Right lung (tissue), 10 donors: ENCODE results near the gene GPR4. TPM values are rescaled to one million over a fixed set of nuclear protein-coding genes. Genes with fewer than 3 reads are reported as not detected.

ENCODE experiments used
- DNase-seq, 2 donors: peaks; one replicate each; pipeline ENCODE4 v3.0.0-alpha.2; 2013
- long read RNA-seq, 8 donors: transcript quantifications; one replicate each; lab custom pipeline, GENCODE V29; 2026
- polyA plus RNA-seq, 5 donors: library from polyadenylated mRNA; unstranded; fragments of 120-200 nt; gene quantifications; one replicate each; pipeline versions ENCODE4 v1.2.1 to v1.2.3, GENCODE V29; 2013; ENCODE audit warnings: inconsistent platforms in 1 of 5, low replicate concordance in 1 of 5; ENCODE audit not compliant: insufficient read length in 5 of 5, insufficient read depth in 1 of 5

The GPR4 gene
- polyA plus RNA-seq: 1 to 10 TPM; 2.5 to 5.3 (median 3.7) TPM
- long read RNA-seq, donor 1, partial matches to known transcripts: 0 of 3 reads
- long read RNA-seq, donor 1, other reads (novel, unspliced or antisense): 0 of 3 reads
- long read RNA-seq, donor 2: 0 reads
- long read RNA-seq, donor 3: 0 reads
- long read RNA-seq, donor 4: 0 reads
- long read RNA-seq, donor 5, transcript GPR4-201 (2 exons, 3,048 nt): major isoform, 5 of 5 reads
- long read RNA-seq, donor 5, partial matches to known transcripts: 0 of 5 reads
- long read RNA-seq, donor 5, other reads (novel, unspliced or antisense): 0 of 5 reads
- long read RNA-seq, donor 6, partial matches to known transcripts: 0 of 2 reads
- long read RNA-seq, donor 6, other reads (novel, unspliced or antisense): 0 of 2 reads
- long read RNA-seq, donor 7, partial matches to known transcripts: 0 of 1 reads
- long read RNA-seq, donor 7, other reads (novel, unspliced or antisense): 0 of 1 reads
- long read RNA-seq, donor 8: 0 reads

DNA sequence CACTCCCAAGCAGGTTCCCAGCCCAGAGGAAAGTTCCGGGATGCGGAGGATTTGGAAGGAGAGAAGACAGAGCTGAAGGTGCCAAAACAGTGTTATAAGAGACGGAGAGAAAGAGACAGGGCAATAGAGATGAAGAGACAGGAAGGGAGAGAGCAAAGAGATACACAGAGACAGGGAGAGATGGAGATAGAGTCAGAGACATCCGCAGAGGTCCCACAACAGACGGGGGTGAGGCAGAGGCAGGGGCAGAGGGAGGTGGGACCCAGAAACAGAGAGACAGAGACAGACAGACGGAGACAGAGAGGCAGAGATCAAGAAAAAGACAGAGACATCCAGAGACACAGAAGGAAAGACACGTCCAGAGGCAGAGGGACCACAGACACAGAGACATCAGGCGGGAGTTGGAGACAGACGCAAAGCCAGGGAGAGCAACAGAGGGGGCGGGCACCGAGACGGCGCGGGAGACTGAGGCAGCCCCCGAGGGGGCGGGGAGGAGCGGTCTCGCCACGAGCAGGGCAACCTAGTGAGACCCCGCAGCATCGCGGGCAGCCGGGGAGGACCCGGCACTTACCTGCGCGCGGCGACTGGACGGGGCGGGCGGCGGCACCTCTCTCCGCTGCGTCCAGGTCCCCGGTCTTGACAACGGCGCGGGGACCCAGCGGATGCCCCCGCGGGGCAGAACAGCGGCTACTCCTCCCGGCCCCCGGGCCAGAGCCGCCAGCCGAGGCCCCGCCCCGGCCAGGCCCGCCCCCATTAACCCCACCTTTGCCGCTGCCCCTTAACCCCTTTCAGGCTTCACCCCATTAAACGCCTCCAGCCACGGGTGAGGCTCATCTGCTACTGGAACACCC lies at the start of gene GPR4:
TSS of gene GPR4 (minus strand) at position 689 of the 851 bp plus-strand sequence. CDS start 10,346 bp downstream, outside the sequence.
- DNase-seq: no peak

DNA sequence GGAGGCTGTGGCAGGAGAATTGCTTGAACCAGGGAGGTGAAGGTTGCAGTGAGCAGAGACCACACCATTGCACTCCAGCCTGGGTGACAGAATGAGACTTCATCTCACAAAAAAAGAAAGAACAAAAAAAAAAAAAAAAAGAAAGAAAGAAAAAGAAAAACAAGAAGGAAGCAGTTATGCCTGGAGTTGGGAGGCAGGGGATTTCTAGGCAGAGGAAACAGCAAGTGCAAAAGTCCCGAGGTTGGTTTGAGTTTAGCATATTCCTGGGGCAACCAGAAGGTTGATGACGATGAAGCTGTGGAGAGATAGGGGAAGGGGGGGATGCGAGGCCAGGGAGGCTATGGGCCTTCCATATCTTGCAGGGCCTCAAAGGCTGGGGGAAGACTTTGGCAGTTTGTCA lies 48.7 kb upstream of the GPR4 start:
- no peak for DNase-seq

DNA sequence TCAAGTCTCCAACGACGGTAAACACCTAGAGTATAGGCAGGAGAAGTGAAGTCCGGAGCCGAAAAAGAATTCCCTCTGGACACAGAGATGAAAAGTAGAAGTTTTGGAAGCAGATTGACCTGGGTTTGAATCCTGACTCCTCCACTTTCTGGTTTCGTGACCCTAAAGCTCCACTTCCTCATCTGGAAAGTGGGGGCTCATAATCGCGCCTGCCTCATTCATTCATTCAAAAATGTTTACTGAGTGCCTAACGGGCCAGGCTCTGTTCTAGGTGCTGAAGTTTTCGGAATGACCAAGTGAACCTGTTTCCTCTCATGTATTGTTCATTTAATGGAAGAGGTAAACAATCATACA lies 44.3 kb upstream of the GPR4 start:
- no peak for DNase-seq

DNA sequence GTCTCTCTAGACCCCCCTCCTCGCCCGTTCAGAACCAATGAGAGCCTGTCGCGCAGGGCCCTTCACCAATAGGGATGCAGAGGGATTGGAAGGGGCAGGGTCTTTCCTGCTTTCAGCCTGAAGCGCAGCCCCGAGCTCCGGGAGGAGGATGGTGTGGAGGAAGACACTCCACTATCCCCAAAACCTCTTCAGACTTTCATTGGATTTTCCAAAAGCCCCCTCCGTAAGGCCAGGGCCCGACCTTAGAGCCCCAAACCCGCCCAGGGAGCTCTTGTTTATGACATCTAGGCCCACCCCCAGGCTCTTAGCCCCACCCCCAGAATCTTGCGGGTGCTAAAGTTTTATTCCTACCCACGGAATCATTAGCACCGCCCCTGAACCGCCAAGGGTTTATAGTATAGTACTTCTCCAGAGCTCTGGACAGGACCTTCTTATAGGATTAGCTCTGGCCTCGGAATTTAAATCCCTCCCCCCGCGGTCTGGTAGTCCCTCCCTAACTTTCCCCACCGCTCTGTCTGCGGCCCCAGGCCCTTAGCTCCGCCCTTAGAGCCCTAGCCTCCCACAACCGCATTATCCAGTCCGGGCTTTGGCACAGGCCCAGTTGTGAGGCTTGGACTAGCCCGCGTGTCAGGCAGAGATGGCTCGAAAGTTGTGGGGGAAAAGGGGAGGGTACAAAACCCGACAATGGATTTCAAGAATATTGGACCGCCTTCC lies 43.8 kb upstream of the GPR4 start:
- peak in 1 of 2 donors; percentile 66 for DNase-seq

DNA sequence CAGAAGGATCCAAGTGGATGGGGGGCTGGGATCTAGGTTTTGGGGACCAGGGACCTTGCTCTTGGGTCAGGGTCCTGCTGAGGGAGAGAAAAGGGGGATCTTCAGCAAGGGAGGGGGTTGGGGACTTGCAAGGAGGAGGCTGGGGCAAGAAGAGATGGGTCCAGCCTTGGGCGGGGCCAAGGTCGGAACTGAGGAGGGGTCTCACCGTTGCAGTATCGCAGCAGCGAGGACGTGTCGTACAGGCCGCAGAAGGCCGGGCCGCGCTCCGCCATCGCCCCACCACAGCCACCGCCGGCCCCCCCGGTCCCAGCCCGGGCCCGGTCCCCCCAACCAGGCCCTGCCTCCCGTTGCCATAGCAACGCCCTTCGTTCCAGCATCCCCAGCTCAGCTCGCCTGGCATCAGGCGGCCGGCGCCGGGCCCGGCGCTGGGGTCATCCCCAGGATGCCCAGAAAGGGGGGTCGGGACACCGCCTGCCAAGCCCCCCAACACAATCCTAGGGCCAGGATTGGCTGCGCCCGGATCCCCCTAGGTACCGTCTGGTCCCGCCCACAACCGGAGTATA lies 43.1 kb upstream of the GPR4 start:
- DNase-seq: no peak

DNA sequence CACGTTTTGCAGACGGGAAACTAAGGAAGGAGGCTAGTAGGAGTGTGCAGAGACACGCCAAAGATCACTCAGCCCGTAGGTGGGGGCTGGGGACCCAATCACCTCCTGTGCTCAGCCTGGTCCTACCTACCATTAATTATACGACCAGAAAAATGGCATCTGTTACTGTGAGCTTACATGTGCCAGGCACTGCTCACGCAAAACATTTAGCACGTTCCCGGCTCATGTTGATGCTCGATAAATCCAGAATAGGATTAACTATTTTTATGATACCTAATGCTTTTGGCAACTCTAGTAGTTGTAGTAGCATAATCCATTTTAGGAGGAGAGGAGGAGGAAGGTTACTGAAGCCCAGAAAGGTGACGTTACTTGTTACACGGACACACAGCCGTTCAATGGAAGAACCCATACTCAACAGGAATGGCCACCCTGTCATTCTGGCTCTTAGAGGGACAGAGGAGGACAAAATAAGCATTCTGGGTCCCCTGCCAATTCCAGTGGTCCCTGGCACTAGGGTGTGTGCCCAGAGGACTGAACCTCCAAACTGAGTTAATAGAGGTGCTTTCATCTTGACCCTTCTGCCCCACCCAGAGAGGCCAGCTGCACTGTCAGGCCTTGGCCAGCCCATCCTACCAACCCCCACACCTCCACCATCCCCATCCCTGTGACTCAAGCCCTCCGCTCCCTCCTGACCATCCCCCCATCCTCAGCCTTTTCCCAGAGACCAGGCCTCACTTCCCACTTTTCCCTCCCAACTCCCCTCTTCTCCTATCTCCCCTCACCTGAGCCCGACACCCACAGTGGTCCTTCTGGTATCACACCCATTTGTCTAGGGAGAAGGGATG lies 42.1 kb upstream of the GPR4 start:
- no peak for DNase-seq

DNA sequence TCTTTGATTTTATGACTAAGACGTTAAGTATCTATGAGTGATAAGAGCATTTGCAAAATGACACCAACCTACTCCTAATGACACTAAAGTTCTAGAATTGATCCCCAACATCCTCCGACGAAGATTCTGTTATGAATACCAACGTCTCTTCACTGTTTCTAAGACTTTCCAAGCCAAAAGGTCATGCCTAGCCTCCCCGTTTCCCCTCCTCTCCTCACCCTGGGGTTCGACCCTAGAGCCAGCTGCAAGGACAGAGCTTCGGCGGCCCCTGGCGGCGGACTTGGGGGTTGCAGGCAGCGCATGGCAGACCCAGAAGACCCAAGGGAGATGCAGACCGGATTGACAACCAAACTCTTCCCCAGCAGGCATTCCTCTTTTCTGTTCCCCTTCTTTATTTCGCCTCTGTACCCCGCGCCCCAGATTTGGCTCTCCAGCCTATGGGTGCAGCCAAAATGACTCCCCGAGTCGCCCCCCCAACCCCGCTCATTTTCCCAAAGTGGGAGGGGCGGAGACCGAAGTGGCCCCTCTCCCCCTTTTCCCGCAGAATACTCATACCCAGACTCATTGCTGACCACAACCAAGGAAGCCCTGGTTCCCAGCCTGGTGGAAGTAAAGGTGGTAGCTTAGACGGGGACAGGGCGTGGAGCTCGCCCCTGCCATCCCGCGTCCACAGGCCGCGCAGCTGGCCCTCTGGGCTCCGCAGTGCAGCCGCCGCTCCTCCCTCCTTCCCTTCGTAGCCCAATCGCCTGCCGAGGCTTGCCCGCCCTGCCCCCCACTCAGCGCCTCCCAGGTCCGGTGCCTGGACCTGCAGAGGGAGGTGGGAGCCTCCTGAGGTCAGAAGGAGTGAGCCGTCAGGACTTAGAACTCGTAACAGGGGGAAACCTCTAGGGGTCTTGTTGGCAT lies 41.3 kb upstream of the GPR4 start:
- peak; percentile 64 to 80 for DNase-seq

DNA sequence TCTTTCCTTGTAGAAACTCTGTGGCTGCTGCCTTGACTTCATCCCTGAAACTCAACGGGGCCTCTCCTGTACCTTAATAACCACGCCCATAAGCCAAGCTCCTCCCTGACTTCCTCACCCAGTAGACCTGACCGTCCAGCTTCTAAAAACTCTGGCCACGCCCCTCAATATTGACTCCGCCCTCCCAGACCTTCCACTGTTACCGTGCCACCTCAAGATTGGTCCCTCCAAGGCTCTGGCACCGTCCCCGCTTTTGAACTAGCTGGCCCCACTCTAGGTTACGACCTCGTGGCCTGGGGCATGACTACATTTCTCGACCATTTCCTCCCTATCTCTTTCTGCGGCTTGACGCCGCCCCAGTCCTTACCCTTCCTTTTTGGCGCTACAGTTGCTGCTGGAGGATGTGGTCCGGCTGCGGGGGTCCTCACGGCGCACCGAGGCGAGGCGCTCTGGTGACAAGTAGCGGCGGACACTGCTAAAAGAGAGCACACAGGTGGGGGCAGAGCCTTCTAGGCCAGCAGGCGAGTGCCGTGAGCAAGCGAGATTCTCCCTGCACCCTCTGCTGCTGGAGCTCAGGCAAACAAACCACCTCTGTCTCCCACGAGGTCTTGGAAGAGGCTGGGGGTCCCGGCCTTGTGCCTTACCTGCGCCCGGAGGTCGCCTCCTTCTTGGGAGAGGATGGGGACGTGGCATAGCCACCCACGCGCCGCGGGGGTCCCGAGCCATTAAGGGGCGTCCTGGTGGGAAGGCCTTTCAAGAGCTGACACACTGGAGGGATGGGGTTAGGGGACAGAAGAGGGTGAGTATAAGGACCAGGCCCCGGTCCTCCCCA lies 39.5 kb upstream of the GPR4 start:
- peak; percentile 52 to 55 for DNase-seq

DNA sequence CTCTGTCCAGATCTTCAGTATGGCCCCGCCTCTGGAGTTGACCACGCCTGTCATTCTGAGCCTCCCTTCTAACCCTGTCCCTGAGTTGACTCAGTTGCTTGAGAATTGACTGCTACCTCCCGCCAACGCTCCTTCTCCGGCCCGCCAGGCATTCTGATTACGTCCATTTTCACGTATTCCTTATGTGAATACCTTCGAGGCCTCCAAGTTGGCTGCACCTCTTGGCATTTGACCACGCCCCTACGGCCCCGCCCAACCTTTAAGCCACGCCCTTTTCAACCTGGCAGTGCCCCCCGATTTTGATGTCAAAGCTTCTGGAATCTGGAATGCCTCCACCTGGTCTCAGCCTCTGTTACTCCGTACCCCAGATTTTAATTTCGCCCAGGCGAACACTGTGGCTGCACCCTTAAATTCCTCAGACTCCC lies 38.8 kb upstream of the GPR4 start:
- DNase-seq: no peak

DNA sequence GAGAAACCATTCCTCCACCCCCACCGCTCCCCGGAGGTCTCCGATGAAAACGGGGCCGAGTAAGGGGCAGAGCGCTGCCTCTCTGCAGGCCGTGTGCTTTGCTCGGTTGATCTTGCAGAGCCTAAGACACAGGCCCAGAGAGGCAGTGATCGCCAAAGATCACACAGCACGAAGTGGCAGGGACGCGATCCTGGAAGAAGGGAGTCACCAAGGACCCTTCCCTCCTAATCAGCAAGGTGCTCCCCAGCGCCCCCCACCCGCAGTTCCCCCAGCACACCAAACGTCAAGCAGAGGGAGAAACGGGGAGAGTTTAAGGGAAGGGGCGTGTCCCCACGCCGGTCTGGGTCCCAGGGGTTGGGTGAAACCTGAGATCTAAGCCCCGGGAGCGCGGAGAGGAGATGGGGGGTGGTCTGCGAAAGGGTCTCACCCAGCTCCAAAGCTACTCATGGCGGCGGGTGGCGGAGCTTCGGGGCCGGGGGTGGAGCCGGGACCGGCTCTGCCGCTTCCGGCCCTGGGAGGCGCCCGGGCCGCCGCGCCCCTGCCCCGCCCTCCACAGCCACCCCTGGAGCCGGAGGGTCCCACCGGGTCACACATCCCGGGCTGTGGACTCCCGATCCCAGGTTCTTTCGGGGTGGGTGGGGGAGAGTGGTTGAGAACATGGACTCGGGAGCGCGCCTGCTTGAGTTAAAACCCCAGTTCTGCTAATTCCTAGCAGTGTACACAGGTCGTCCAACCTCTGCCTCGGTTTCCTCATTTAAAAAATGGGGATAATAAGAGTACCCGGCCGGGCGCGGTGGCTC lies 37.1 kb upstream of the GPR4 start, which contains the start of gene EML2:
TSS of gene EML2 (minus strand) at position 468 of the 800 bp plus-strand sequence. CDS start at position 447, 21 bp downstream.
- DNase-seq: peak; percentile 40 to 57

DNA sequence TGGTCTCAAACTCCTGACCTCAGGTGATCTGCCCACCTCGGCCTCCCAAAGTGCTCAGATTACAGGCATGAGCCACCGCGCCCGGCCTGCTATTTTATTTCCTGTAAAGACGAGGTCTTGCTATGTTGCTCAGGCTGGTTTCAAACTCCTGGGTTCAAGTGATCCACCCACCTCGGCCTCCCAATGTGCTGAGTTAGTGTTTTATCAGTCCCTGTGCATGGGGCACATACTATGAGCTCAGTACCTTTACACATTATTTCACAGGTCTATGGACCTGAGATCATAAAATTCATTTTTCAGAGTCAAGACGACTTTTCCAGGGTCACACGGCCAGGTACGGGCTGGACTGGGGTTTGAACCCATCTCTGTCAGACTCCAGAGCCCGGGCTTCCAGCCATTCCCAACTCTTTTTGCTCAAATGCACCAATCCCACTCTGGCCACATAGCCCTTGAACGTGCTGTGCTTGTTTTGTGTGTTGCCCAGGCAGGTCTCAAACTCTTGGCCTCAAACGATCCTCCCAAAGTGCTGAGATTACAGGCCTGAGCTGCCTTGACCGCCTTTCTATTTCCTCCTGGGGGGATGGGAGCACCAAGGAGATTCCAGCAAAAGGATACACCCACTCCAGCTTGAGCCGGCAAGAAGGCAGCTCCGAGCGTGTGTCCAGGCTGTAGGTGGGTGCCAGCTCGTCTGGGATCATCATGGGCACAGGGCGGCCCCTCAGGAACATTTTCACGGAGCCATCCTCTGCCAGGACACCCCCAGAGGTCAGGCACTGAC lies 36.1 kb upstream of the GPR4 start:
- DNase-seq: no peak

DNA sequence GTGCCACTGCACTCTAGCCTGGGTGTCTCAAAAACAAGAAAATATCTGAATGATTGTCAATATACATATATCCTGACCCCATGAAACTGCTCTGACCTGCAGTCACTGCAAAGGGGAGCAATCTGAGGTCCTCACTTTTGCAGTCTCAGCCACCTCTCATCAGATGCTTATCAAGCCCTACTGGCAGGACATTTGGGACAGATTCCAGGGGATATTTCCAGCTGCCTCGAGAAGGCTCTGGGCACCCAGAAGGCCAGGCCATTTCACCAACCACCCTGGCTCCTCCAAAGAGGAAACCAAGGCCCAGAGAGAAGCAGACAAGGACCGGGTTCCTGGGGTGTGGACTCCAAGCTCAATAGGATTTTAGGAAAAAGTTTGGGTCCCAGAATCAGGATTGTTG lies 34.9 kb upstream of the GPR4 start:
- DNase-seq: no peak

DNA sequence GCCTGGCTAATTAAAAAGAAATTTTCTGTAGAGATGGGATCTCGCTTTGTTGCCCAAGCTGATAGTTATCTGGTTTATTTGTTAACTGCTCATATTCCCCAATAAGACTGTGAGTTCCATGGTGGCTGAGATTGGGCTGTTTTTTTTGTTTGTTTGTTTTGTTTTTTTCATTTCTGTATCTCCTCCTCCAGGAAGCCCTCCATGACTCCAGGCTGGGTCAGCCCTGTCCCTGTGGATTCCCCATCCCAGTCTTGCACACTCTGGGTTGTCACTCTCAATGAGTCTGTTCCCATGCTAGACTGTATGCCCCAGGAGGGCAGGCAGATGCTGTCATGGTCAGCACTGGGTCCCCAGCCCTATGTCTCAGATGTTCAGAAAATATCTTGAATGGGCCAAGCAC lies 34.3 kb upstream of the GPR4 start:
- no peak for DNase-seq

DNA sequence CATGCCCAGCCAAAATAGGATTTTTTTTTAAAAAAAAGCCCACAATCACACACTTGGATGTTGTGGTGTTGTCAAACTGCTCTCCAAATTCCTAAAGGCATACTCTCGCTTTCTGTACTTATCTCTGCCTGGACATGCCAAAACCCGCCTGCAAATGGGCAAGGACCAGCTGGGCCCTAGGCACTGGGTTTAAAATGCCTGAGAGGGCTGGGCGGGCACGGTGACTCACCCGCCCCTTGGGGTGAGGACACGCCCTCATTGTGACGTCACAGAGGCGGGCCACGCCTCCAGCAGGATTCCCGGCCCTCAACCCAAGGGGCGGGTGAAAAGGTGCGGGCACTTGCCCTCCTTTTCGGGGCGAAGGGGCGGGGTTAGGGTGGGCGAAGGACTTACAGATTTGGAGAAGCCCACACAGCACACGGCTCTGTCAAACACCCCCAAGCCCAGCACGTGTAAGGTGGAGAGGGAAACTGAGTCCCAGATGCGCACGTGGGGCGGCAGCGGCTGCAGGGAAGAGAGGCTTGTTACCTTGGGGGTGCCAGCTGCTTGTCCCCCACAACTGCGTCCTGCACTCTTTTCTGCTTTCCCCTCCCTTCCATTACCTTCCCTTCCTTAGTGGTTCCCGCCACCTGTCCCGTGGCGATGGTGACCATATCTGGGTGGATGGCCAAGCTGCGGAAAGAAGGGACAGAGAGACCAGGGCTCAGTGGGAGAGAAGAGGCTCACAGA lies 30.6 kb upstream of the GPR4 start:
- DNase-seq: peak; percentile 43 to 51

DNA sequence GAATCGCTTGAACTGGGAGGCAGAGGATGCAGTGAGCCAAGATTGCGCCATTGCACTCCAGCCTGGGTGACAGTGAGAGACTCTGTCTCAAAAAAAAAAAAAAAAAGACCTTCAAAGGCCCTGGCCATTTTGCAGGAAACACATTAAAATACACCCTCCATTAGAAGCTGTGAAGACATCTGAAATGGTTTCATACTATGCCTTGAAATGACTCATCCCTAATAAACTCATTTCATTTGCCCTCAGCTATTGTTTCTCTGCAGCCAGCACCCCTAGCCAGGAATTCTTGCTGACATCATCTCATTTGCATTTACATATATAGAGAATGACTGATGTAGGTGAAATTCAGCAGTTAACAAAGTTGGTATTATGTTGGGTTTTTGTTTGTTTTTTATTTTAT lies 28.5 kb upstream of the GPR4 start:
- no peak for DNase-seq

DNA sequence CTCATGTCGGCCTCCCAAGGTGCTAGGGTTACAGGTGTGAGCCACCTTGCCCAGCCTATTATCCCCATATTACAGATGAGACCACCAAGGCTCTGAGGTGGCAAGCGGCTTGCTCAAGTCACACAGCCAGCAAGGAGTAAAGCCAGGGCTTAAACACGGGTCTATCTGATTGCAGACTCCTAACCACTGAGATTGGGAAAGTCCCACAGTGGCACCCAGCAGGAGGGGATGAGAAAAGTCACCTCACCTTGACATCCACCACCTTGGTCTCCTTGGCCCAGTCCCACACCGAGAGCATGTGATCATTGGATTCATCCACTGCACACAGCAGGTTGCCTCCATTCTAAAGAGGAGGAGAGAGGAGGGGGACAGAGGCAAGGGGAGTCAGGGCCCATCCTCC lies 27.7 kb upstream of the GPR4 start:
- DNase-seq: no peak
